NCI-H1694 treated with DMSO at 0.1 percent for 48 hours (cell line): ENCODE results near the gene ZCCHC7.
"Not testable (repeated sequence)": the region's sequence is repeated elsewhere in the genome, so short reads cannot be mapped to it uniquely, and the experiment has no call there.

Experiments used
- DNase-seq: peaks from one replicate; lab custom pipeline; 2025; lab: John Stamatoyannopoulos, UW

ZCCHC7 gene

DNA sequence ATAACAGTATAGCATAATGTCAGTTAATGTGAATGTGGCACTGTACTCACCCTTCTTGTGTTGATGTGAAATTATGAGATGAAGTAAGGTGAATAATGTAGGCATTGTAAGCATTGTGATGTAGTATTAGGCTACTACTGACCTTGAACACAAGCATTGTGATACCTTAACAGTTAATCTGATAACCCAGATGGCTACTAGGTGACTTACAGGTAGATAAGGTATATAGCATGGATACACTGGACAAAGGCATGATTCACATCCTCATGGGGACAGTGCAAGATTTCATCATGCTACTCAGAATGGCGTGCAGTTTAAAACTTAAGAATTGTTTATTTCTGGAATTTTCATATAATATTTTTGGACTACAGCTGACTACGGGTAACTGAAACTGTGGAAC lies 134.8 kb downstream of the ZCCHC7 start:
- no peak for DNase-seq

DNA sequence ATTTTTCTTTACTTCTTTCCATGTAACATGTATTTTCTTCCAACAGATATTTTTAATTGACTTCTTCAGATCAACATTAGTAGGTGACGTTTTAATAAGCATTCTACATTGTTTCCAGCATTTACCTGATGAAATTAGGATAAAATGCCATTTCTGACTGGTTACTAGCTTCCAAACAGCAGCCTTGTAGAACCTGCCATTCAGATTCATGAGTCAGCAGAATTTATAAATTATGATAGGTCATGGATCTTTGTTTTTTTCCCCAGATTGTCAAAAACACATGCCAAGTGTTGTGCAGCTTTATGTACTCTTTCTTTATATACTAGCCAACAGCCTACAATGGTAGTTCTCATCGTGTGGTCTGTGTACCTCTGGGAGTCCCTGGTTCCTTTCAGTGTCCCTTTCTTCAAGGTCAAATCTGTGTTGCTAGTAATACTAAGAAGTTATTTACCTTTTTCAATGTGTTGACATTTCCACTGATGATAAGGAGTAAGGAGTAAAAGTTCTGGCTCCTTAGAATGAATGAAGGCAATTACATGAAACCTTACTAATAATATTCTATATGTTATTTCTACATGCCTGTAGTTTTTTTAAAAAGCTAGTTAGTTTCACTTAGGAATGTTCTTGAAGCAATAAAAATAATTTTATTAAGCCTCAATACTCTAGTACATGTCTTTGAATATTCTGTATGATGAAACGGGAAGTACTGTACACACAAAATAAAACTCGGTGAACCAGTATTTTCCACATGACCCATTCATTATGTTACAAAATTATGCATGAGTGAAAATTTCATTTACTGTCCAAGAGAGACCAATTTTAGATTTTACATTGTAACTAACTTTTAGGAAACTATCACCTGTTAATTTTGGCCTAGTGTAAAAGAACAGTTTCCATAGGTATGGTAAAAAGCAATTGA lies 135.8 kb downstream of the ZCCHC7 start:
- DNase-seq: no peak

DNA sequence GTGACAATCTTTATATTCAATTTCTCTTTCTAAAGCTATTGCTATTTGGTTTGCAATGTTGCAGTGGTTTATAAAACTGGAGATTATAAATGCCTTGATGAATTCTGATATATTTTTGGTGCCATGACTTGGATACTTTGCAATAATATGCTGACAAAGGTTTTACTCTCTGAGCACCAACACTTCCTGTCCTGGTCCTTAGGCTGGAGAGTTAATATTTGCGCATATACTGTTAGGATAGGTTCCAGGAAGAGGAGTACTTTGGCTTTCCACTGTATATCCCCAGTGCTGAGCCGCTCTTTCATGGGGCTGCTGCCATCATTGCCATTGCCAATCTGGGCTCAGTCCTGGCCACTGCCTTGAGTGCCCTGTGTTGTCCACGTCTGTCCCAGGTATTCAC lies 139.6 kb downstream of the ZCCHC7 start:
- DNase-seq: no peak

DNA sequence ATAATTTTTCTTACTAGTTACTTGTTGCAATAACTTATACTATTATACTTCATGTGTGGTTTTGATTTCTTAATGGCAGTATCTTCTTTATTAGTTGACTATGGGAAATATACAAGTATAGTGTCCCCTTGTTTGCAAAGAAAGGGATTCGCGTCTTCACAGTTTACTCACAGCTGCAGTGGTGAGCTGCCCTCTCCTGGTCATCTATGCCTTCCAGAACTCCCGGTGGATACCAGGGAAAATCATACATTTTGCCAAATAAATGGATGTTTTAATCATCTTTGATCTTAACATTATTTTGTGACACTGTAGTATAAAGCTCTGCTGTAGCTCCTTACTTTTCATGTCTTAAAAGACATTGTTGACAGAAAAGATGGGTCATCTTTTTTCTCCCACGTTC lies 142.0 kb downstream of the ZCCHC7 start:
- DNase-seq: no peak

DNA sequence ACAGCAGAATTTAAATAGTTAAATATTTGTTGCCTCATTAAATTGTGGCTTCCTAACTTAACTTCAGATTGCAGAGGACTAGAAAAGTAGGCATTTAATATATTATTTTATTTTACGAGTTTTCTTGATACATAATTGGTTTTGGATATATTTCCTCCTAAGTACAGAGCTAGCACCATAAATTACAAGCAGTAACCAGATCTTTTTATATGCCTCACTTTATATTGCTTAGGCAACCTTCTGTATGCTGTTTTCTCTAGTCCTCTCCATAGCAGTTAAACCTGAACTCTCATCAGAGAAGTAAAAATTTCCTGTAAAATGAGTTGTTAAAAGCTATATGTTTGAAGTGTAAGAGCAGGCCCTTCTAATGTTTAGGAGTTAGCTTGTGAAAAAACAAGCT lies 144.2 kb downstream of the ZCCHC7 start:
- DNase-seq: no peak

DNA sequence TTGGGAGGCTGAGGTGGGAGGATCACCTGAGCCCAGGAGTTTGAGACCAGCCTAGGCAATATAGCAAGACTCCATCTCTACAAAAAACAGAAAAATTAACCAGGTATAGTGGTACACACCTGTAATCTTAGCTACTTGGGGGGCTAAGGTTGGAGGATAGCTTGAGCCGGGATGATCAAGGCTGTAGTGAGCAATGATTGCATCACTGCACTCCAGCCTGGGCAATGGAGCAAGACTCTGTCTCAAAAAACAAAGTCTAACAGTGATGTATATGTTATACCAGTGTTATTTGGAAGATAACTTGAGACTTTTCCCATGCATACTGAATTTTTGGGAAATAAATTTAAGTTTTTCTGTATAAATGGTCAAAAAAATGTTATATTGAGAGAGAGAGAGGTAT lies 146.3 kb downstream of the ZCCHC7 start:
- DNase-seq: no peak

DNA sequence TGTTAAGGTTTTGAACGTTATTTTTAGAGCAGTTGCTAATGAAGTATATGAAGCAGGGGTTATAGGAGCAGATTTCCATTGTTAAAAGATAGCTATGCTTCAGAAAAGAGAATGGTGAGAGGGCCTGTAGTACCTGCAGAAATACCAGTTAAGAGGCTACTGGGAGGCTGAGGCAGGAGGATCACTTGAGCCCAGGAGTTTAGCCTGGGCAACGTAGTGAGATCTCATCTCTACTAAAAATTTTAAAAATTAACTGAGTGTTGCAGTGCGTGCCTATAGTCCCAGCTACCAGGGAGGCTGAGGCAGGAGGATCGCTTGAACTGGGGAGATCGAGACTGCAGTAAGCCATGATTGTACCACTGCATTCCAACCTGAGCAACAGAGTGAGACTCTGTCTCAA lies 148.8 kb downstream of the ZCCHC7 start:
- no peak for DNase-seq

DNA sequence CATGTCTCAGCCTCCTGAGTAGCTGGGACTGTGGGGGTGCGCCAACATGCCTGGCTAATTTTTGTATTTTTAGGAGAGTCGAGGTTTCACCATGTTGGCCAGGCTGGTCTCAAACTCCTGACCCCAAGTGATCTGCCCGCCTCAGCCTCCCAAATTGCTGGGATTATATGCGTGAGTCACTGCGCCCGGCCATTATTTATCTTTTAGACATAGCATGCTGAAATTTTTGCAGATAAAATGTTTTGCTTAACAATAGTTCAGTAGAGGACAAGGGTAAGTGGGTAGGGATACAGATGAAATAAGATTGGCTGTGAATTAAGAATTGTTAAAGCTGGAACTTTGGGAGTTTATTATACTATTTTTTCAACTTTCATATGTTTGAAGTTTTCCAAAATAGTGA lies 151.3 kb downstream of the ZCCHC7 start:
- DNase-seq: no peak

DNA sequence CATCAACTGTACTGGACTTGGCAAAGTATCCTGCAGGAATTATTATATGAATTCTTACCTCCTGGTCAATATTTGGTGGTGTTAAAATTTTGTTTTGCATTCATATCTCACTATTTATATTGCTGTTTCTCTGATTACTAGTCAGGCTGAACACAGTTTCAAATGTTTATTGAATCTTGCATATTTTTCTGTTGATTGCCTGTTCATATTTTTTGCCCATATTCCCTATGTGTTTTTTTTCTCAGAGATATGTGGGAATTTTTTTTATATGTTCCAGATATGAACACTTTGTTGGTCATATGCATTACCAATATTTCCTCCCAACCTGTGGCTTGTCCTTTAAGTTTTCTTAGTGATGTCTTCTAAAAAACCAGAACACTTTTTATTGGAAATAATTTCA lies 153.2 kb downstream of the ZCCHC7 start:
- DNase-seq: no peak

DNA sequence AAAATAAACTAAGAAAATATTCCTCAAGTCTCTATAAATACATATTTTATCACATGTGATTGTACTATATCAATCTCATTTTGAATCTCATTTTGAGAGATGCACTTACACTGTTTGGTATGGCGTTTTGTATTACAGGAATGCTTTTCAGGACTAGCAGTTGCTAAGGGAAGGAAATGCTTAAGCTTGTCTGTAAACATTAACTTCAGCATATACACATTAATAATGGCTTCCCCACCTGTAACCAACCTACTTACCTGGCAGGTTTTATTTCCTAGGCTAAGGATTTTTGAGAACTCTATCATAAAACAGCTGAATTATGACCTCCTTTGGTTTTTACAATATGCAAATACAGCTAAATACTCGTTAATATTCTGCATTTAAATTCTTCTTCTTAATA lies 161.2 kb downstream of the ZCCHC7 start:
- DNase-seq: no peak

DNA sequence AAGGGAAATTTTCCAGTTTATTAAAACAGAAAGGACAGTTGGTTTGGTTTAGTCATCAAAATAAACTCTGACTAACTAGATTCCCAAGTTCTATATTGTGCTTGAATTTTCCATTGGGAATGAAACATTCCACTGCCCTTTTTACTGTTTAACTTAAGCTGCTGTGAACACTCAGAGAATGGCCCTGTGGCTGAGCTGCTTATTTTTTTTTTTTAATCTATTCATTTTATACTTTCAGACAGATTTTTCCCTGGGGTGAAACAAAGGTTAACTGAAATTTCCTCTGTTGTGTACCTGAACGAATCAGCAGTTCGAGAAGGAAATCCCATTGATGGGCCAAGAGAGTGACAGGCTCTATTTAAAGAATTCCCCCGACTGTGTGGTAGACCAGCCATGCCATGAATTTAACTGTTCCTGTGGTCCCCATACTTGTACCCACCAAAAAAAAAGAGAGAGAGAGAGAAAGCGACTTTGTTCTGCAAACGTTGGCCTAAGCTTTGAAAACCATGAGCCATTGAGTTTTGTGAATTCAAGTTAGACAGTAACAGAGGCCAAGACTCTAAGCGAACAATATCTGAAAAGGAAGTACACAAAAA lies 163.5 kb downstream of the ZCCHC7 start:
- no peak for DNase-seq

DNA sequence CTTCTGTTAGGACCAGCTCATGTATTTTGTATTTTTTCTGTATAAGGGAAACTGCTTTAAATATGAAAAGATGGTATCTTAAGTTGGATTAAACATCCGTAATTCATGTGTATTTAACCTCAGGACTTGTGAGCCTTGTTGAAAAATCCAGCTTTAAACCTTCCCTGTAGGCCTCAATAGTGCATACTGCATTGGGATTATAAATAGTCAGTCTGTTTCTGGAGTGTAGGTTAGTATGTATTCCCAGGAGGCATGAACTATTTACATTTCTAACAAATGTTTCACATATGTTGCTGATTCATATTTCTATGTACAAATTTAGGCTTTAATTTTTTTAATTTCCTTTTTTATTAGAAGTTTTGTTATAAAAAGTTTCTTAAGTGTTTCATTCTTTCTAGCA lies 164.3 kb downstream of the ZCCHC7 start:
- no peak for DNase-seq

DNA sequence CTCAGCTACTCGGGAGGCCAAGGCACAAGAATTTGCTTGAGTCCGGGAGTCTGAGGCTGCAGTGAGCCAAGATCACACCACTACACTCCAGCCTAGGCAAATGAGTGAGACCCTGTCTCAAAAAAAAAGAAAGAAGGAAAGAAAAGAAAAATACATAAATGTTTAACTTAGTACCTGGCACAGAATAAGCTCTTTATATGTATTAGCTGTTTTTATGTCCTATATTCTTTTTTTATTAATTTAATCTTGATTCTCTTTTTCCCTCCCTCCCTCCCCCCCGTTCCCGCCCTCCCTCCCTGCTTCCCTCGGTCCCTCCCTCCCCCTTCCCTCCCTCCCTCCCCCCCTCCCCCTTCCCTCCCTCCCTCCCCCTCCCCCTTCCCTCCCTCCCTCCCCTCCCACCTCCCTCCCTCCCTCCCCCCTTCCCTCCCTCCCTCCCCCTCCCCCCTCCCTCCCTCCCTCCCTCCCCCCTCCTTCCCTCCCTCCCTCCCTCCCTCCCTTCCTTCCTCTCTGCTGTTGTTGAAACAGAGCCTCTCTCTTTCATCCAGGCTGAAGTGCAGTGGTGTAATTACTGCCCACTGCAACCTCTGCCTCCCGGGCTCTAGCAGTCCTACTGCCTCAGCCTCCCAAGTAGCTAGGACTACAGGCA lies 166.3 kb downstream of the ZCCHC7 start:
- DNase-seq: no peak

DNA sequence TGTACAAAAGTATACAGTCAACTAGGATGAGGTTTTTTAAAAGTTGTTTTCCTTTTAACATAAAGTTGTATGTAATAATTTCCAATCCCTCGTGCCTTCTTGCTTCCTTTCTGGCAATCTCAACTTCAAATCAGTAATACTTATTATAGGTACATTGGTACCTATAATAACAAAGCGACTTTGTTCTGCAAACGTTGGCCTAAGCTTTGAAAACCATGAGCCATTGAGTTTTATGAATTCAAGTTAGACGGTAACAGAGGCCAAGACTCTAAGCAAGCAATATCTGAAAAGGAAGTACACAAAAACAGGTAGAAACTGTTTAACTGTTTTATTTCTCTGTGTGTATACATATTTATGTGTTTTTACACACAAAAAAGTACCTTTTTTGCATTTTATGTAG lies 166.9 kb downstream of the ZCCHC7 start:
- no peak for DNase-seq

DNA sequence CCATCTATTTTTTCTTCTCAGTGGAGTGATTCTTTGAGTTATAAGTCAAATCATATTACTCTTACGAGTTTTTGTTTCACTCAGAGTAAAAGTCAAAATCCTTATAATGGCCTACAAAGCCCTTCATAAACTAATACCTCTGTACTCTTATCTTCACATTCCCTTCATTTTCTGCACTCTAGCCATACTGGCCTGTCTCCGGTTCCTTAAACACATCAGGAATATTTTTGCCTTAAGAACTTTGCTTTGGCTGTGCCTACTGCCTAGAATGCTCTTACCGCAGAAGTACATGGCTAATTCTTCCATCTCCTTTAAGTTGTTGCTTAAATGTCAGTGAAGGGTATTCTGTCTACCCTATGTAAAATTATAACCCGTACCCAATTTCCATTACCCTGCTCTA lies 169.3 kb downstream of the ZCCHC7 start:
- DNase-seq: no peak

DNA sequence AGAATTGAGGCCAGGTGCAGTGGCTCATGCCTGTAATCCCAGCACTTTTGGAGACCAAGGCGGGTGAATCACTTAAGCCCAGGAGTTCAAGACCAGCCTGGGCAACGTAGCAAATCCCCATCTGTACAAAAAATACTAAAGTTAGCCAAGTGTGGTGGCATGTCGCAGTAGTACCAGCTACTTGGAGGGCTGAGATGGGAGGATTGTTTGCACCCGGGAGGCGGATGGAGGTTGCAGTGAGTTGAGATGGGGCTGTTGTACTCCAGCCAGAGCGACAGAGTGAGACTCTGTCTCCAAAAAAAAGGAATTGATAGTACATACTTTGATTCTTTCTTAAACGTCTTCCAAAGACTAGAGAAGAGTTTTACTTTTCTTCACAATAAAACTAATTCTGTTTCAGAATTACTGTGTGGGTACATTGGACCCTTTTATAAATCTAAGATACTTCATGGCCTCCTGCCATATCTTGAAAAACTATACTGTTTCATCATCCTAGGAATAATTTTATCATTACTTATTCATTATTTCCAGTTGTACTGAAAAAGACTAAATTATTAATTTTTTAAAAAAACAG lies 170.1 kb downstream of the ZCCHC7 start:
- no peak for DNase-seq

DNA sequence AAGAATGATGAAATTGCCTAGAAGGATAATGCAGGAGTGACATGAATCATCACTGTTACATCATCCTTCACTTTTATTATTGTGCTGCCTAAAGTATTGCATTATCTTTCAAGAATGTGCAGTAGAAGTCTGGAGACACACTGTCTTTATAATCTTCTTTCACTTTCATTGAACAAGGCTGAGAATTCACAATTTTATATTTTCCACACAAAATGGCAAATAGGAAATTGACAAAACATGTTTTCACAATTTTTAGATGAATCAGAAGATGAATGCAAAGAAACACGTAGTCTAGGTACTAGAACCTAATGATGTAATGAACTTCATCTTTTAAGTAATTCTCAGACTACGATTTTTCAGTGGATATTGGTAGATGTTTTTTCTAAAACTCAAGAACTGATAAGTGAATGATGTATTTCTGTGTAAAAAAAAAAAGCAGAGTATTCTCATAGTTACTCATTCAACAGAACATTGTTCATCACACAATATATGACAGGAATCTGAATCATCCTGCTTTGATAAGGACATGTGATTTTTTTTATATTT lies 170.6 kb downstream of the ZCCHC7 start:
- DNase-seq: no peak

DNA sequence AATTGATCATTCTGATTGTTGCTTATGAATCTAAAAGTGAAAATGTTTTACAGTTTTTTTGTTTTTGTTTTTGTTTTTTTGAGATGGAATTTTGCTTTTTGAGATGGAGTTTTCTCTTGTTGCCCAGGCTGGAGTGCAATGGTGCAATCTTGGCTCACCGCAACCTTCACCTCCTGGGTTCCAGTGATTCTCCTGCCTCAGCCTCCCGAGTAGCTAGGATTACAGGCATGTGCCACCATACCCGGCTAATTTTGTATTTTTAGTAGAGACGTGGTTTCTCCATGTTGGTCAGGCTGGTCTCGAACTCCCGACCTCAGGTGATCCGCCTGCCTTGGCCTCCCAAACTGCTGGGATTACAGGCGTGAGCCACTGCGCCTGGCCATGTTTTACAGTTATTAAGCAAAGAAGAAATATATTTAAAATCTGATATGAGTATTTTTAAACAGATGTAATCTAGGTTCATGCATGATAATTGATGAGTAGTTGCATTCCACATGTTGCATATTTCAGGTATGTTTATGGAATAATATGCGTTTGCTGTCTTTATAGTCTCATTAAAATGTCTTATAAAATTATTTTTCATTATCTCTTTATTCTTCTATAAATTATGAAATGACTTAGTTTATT lies 171.4 kb downstream of the ZCCHC7 start:
- not testable (repeated sequence) for DNase-seq

DNA sequence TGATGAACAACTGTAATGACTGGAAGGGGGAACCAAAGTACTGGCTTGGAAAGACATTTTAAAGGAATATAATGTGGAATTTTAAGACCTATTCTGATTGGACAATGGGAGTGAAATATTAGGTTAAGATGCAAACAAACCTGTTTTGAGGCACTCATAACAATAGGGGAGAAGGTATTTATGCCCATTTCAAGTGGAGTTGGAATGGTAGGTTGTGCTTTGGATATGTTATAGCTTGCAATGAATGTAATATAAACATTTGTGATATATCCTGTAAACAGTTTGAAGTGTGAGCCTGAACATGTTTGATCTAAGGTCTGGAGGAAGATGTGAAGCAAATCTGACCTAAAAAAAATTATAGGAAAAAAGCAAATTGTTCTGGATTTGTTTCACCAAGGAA lies 172.5 kb downstream of the ZCCHC7 start:
- no peak for DNase-seq

DNA sequence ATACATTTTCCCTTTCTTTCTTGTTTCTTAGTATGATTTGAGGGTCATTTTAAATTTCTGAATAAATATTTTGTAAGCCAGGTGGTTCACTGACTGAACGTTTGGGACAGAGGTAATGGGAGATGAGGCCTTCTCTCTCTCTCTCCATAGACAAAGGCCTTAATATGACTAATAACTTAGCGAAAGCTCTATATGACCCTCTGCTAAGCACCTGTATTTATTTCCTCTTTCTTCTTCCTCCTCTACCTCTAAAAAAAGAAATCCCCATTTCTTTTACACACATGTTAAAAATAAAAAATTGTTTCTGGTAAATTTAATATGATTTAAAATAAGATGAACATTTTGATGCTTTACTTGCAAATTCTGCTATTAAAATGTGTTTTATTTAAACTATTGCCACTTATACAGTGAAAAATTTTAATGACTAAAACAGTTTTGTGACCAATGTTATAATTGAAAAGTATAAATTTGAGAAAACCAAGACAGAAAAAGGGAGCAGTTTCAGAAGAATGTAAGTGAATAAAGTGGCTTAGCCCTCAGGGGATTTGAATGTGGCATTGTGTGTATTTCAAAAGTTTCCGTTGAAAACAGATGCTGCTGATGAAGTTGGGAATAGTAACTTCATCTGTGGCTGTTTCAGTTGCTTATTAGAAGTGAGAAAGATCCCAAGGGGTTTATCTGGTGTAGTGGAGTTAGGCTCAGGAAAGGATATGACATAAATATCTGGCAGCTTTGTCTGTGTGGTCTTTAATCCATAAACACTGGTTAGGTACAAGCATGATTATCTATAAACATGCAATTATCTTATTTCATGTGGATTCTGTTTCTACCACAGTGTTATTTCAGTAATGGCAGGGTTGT lies 173.5 kb downstream of the ZCCHC7 start:
- DNase-seq: peak; percentile 20

DNA sequence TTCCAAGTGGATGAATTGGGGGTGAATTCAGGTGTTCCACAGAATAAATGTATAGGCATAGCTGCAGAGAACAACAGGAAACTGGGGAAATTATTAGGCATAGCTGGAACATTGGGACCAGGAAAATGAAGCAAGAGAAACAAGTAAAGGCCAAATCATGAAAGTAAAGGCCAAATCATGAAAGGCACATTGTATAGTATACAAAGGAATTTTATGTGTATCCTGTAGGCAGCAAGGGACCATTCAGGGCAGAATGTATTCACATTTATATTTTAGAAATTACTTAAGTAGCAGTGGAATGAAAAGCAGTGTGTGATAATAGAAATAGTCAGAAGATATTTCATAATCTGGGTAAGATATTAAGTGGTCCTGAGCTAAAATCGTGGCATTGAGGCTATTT lies 174.8 kb downstream of the ZCCHC7 start:
- no peak for DNase-seq
